Osteocyte (in vitro differentiated cells): ENCODE results near the gene EPS8L2. TPM values are rescaled to one million over a fixed set of nuclear protein-coding genes. Genes with fewer than 3 reads are reported as not detected.

Experiments
- DNase-seq: peaks from one replicate; pipeline ENCODE4 v3.0.0; 2021; ENCODE audit warnings: mixed read lengths; ENCODE audit not compliant: unreplicated experiment; ENCODE audit errors: extremely low spot score
- H3K27ac Mint-ChIP-seq: one replicate; pipeline ENCODE4 v1.8.0; 2021; ENCODE audit warnings: mild to moderate bottlenecking, mixed read lengths; ENCODE audit not compliant: unreplicated experiment
- H3K27me3 Mint-ChIP-seq: one replicate; pipeline ENCODE4 v1.8.0; 2021; ENCODE audit warnings: mixed read lengths; ENCODE audit not compliant: unreplicated experiment
- H3K36me3 Mint-ChIP-seq: one replicate; pipeline ENCODE4 v1.8.0; 2021; ENCODE audit warnings: mixed read lengths; ENCODE audit not compliant: unreplicated experiment
- H3K4me1 Mint-ChIP-seq: one replicate; pipeline ENCODE4 v1.8.0; 2021; ENCODE audit warnings: mixed read lengths; ENCODE audit not compliant: unreplicated experiment
- H3K4me3 Mint-ChIP-seq: one replicate; pipeline ENCODE4 v1.8.0; 2021; ENCODE audit warnings: mild to moderate bottlenecking, moderate library complexity, mixed read lengths; ENCODE audit not compliant: unreplicated experiment
- H3K9me3 Mint-ChIP-seq: one replicate; pipeline ENCODE4 v1.8.0; 2021; ENCODE audit warnings: mixed read lengths; ENCODE audit not compliant: unreplicated experiment
- total RNA-seq: library from RNA; stranded (reverse); gene quantifications from 2 replicates; pipeline ENCODE4 v1.2.1, GENCODE V29; 2021
- TF ChIP-seq, protein P1 (sequence below): fragments of 200-600 bp; sonication (generic); IDR thresholded peaks from 2 replicates; pipeline ENCODE4 v1.5.0; 2021; ENCODE audit warnings: antibody characterized with exemption, mild to moderate bottlenecking, moderate library complexity

The EPS8L2 gene
- total RNA-seq, 1 donor from 2014 or later: 39.3 TPM

DNA sequence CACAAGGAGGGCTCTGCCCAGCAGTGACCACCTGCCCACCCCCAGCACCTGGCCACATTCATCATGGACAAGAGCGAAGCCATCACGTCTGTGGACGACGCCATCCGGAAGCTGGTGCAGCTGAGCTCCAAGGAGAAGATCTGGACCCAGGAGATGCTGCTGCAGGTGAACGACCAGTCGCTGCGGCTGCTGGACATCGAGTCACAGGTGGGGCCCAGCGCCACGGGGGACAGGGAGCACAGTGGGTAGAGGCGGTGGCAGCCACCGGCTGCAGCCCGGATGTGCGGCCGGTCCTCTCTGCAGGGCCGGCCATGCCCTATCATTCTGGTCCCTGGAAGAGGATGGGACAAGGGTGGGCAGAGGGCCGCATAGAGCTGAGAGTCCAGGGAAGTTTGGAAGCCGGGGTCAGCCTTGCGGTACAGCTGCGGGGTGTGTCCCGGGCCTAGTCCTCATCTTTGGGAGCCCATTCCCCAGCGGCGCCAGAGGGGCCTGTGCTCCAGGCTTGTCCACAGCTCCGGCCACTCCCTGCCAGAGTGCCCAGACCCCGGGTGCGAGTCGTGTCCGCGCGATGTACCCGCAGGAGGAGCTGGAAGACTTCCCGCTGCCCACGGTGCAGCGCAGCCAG lies 14.1 kb downstream of the EPS8L2 start:
- no peak for DNase-seq
- Mint-ChIP-seq H3K4me3 (no peak overlapping the region), H3K27me3 (no peaks in the 10 kb centered on the region), H3K4me1 (peaks cover 24% of the 10 kb centered on the region), H3K36me3 (peaks cover 3% of the 10 kb centered on the region), H3K27ac (no peak overlapping the region), H3K9me3 (no peaks in the 10 kb centered on the region)
- TF ChIP-seq, protein P1, sequence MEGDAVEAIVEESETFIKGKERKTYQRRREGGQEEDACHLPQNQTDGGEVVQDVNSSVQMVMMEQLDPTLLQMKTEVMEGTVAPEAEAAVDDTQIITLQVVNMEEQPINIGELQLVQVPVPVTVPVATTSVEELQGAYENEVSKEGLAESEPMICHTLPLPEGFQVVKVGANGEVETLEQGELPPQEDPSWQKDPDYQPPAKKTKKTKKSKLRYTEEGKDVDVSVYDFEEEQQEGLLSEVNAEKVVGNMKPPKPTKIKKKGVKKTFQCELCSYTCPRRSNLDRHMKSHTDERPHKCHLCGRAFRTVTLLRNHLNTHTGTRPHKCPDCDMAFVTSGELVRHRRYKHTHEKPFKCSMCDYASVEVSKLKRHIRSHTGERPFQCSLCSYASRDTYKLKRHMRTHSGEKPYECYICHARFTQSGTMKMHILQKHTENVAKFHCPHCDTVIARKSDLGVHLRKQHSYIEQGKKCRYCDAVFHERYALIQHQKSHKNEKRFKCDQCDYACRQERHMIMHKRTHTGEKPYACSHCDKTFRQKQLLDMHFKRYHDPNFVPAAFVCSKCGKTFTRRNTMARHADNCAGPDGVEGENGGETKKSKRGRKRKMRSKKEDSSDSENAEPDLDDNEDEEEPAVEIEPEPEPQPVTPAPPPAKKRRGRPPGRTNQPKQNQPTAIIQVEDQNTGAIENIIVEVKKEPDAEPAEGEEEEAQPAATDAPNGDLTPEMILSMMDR: no peak

DNA sequence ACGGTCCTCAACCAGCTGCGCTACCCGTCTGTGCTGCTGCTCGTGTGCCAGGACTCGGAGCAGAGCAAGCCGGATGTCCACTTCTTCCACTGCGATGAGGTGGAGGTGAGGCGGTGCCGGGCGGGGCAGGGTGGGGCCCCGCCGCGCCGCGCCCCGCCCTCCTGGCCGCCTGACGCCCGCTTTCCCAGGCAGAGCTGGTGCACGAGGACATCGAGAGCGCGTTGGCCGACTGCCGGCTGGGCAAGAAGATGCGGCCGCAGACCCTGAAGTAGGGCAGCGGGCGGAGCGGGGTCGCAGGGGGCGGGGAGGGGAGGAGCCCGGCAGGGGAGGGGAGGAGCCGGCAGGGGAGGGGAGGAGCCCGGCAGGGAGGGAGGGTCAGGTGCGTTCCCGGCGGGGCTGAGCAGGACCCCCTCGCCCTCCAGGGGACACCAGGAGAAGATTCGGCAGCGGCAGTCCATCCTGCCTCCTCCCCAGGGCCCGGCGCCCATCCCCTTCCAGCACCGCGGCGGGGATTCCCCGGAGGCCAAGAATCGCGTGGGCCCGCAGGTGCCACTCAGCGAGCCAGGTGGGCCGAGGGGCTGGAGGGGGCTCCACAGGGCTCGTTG lies 14.7 kb downstream of the EPS8L2 start:
- Mint-ChIP-seq H3K27ac (no peak overlapping the region), H3K27me3 (no peaks in the 10 kb centered on the region), H3K36me3 (no peaks in the 10 kb centered on the region), H3K4me1 (peaks cover 26% of the 10 kb centered on the region), H3K9me3 (no peaks in the 10 kb centered on the region), H3K4me3 (no peak overlapping the region)
- TF ChIP-seq, protein P1: no peak
- no peak for DNase-seq

DNA sequence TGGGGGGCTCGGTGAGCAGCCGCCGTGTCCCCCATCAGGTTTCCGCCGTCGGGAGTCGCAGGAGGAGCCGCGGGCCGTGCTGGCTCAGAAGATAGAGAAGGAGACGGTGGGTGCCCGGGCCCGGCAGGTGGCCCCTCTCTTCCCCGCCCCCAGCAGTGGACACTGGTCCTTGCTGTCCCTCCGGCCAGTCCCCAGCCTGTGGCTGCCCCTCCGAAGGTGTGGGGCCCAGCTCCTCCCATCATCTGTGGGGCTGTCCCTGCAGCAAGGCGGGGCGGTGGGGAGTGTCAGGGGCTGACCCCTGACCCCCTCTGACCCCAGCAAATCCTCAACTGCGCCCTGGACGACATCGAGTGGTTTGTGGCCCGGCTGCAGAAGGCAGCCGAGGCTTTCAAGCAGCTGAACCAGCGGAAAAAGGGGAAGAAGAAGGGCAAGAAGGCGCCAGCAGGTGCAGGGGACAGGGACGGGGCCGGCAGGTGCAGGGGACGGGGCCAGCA lies 15.3 kb downstream of the EPS8L2 start:
- H3K36me3 Mint-ChIP-seq: no peaks in the 10 kb centered on the region
- H3K4me3 Mint-ChIP-seq: no peak overlapping the region
- no peak overlapping the region for H3K27ac Mint-ChIP-seq
- no peak for DNase-seq
- peaks cover 24% of the 10 kb centered on the region for H3K4me1 Mint-ChIP-seq
- no peaks in the 10 kb centered on the region for H3K9me3 Mint-ChIP-seq
- H3K27me3 Mint-ChIP-seq: no peaks in the 10 kb centered on the region
- TF ChIP-seq, protein P1: no peak

DNA sequence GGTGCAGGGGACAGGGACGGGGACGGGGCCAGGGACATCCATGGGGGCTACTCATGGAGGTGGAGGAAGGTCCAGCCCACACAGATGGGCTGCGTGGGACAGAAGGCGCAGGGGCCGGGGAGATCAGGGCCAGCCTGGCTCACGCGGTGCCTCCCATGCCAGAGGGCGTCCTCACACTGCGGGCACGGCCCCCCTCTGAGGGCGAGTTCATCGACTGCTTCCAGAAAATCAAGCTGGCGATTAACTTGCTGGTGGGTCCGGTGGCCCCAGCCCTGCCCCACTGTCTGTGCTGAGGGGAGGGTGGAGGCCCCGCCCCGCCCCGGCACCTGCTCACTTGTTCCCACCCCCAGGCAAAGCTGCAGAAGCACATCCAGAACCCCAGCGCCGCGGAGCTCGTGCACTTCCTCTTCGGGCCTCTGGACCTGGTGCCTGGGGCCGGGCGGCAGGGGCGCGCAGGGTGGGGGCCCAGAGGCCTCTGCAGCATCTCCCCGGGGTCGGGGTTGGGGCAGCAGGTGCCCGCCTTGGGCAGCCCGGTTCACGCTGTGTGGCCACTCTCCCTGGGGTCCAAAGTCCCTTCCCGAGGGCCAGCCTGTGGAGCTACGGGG lies 15.8 kb downstream of the EPS8L2 start:
- Mint-ChIP-seq H3K36me3 (no peaks in the 10 kb centered on the region), H3K4me1 (peaks cover 25% of the 10 kb centered on the region), H3K27ac (no peak overlapping the region), H3K27me3 (no peaks in the 10 kb centered on the region), H3K9me3 (no peaks in the 10 kb centered on the region), H3K4me3 (no peak overlapping the region)
- TF ChIP-seq, protein P1: no peak
- no peak for DNase-seq

DNA sequence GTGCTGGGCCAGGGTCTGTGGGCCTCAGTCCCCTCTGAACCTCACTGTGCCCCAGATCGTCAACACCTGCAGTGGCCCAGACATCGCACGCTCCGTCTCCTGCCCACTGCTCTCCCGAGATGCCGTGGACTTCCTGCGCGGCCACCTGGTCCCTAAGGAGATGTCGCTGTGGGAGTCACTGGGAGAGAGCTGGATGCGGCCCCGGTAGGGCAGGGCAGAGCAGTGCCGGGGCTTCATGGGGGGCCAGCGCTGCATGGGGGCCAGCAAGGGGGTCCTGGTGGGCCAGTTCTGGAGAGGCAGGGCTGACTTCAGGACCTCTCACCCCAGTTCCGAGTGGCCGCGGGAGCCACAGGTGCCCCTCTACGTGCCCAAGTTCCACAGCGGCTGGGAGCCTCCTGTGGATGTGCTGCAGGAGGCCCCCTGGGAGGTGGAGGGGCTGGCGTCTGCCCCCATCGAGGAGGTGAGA lies 16.3 kb downstream of the EPS8L2 start:
- TF ChIP-seq, protein P1: no peak
- Mint-ChIP-seq H3K27me3 (no peaks in the 10 kb centered on the region), H3K9me3 (no peaks in the 10 kb centered on the region), H3K4me3 (no peak overlapping the region), H3K4me1 (peaks cover 28% of the 10 kb centered on the region), H3K27ac (no peak overlapping the region), H3K36me3 (no peaks in the 10 kb centered on the region)
- DNase-seq: no peak
